Measurements from ENCODE around the gene ARHGAP10.

- TF ChIP-seq GATA3 (IDR thresholded peaks at IDR 0.05; ENCODE audit: low read depth, low read length) (no peak), GATA2 (IDR thresholded peaks at IDR 0.05; ENCODE audit: low read depth, low read length) (no peak)
Observed at GRCh38 chr4:148067301-148067916, 335.5 kb downstream of the ARHGAP10 start.

Measured in SH-SY5Y (cell line).